Panc1 (cell line): ENCODE results near the gene DHX32.

Experiments used
- POLR2AphosphoS5 ChIP-seq: IDR thresholded peaks from 2 replicates; pipeline ENCODE4 v1.6.1; 2012; ENCODE audit warnings: mild to moderate bottlenecking, low read depth, low read length, moderate library complexity
- SIN3A ChIP-seq: IDR thresholded peaks from 2 replicates; pipeline ENCODE4 v1.6.1; 2012; ENCODE audit warnings: low read depth, mild to moderate bottlenecking, low read length, moderate library complexity, borderline replicate concordance; ENCODE audit not compliant: insufficient read depth
- TF ChIP-seq, protein P1 (sequence below): fragments of 450-650 bp; IDR thresholded peaks from 2 replicates; pipeline ENCODE4 v1.5.1; 2017; ENCODE audit warnings: mild to moderate bottlenecking

DNA sequence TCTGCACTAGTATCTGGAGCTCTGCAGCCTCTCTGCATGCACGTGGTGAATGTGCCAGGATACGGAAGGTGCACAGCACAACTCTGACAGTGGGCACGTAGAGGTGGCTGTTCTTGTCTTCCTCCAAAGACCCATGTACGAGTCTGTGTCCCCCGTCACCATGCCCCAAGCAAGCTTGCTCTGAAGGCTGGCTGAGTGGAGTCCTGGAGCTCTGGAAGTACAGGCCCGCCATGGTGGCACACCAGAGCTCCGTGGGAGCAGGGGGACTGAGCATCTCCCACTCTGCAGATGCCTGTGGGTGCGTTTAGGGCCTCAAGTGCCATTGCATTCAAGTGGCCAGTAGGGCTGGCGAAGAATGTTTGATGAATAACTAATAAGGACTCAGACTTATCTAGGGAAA is 40.7 kb downstream of the DHX32 start:
- TF ChIP-seq, protein P1, sequence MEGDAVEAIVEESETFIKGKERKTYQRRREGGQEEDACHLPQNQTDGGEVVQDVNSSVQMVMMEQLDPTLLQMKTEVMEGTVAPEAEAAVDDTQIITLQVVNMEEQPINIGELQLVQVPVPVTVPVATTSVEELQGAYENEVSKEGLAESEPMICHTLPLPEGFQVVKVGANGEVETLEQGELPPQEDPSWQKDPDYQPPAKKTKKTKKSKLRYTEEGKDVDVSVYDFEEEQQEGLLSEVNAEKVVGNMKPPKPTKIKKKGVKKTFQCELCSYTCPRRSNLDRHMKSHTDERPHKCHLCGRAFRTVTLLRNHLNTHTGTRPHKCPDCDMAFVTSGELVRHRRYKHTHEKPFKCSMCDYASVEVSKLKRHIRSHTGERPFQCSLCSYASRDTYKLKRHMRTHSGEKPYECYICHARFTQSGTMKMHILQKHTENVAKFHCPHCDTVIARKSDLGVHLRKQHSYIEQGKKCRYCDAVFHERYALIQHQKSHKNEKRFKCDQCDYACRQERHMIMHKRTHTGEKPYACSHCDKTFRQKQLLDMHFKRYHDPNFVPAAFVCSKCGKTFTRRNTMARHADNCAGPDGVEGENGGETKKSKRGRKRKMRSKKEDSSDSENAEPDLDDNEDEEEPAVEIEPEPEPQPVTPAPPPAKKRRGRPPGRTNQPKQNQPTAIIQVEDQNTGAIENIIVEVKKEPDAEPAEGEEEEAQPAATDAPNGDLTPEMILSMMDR = no peak
- no peak for TF ChIP-seq SIN3A
- TF ChIP-seq POLR2AphosphoS5 = no peak
